ENCODE results near the gene GRID2.
"Not testable (repeated sequence)": the region's sequence is repeated elsewhere in the genome, so short reads cannot be mapped to it uniquely, and the experiment has no call there.

GRID2 gene

GRCh38 chr4:93299118-93299517, 995.4 kb downstream of the GRID2 start:
- no peaks in the 10 kb centered on the region for H3K27me3 ChIP-seq (ENCODE audit: control insufficient read depth, insufficient read depth, low read length)
- H3K4me3 ChIP-seq (ENCODE audit: low read depth, low read length), result no peak overlapping the region
- no peaks in the 10 kb centered on the region for H3K9me3 ChIP-seq (ENCODE audit: control insufficient read depth, insufficient read depth, low read depth, low read length)
- H3K4me1 ChIP-seq (ENCODE audit: control insufficient read depth, insufficient read depth, low read length), result peaks cover 10% of the 10 kb centered on the region
- H3K9ac ChIP-seq (ENCODE audit: low read length), result no peak overlapping the region
- H3K36me3 ChIP-seq (ENCODE audit: control insufficient read depth, insufficient read depth, low read length), result no peaks in the 10 kb centered on the region
- no peak overlapping the region for H3K27ac ChIP-seq (ENCODE audit: low read depth, low read length)

- not testable (repeated sequence) for H3K36me3 ChIP-seq (ENCODE audit: control insufficient read depth, insufficient read depth, low read length); H3K27ac ChIP-seq (ENCODE audit: low read depth, low read length); H3K9ac ChIP-seq (ENCODE audit: low read length); H3K9me3 ChIP-seq (ENCODE audit: control insufficient read depth, insufficient read depth, low read depth, low read length); H3K27me3 ChIP-seq (ENCODE audit: control insufficient read depth, insufficient read depth, low read length); H3K4me3 ChIP-seq (ENCODE audit: low read depth, low read length)
- H3K4me1 ChIP-seq (ENCODE audit: control insufficient read depth, insufficient read depth, low read length), result peaks cover 10% of the 10 kb centered on the region
Observed at GRCh38 chr4:93300780-93301555, 997.2 kb downstream of the GRID2 start.

GRCh38 chr4:93302310-93302709, 998.5 kb downstream of the GRID2 start:
- Histone ChIP-seq H3K36me3 (ENCODE audit: control insufficient read depth, insufficient read depth, low read length) (no peaks in the 10 kb centered on the region), H3K27ac (ENCODE audit: low read depth, low read length) (no peak overlapping the region), H3K27me3 (ENCODE audit: control insufficient read depth, insufficient read depth, low read length) (no peaks in the 10 kb centered on the region), H3K9me3 (ENCODE audit: control insufficient read depth, insufficient read depth, low read depth, low read length) (no peaks in the 10 kb centered on the region), H3K4me1 (ENCODE audit: control insufficient read depth, insufficient read depth, low read length) (peaks cover 10% of the 10 kb centered on the region), H3K9ac (ENCODE audit: low read length) (no peak overlapping the region), H3K4me3 (ENCODE audit: low read depth, low read length) (no peak overlapping the region)

GRCh38 chr4:93303440-93303839, 999.7 kb downstream of the GRID2 start:
- H3K36me3 ChIP-seq (ENCODE audit: control insufficient read depth, insufficient read depth, low read length), result no peaks in the 10 kb centered on the region
- H3K9me3 ChIP-seq (ENCODE audit: control insufficient read depth, insufficient read depth, low read depth, low read length), result no peaks in the 10 kb centered on the region
- H3K4me3 ChIP-seq (ENCODE audit: low read depth, low read length), result no peak overlapping the region
- H3K27me3 ChIP-seq (ENCODE audit: control insufficient read depth, insufficient read depth, low read length), result no peaks in the 10 kb centered on the region
- H3K27ac ChIP-seq (ENCODE audit: low read depth, low read length), result no peak overlapping the region
- peaks cover 8% of the 10 kb centered on the region for H3K4me1 ChIP-seq (ENCODE audit: control insufficient read depth, insufficient read depth, low read length)
- no peak overlapping the region for H3K9ac ChIP-seq (ENCODE audit: low read length)

GRCh38 chr4:93312299-93312698, 1008.5 kb downstream of the GRID2 start:
- Histone ChIP-seq H3K36me3 (ENCODE audit: control insufficient read depth, insufficient read depth, low read length) (no peaks in the 10 kb centered on the region), H3K27me3 (ENCODE audit: control insufficient read depth, insufficient read depth, low read length) (no peaks in the 10 kb centered on the region), H3K4me1 (ENCODE audit: control insufficient read depth, insufficient read depth, low read length) (no peaks in the 10 kb centered on the region), H3K9me3 (ENCODE audit: control insufficient read depth, insufficient read depth, low read depth, low read length) (no peaks in the 10 kb centered on the region), H3K9ac (ENCODE audit: low read length) (no peak overlapping the region), H3K4me3 (ENCODE audit: low read depth, low read length) (no peak overlapping the region), H3K27ac (ENCODE audit: low read depth, low read length) (no peak overlapping the region)

- Histone ChIP-seq H3K9ac (ENCODE audit: low read length) (no peak overlapping the region), H3K27ac (ENCODE audit: low read depth, low read length) (no peak overlapping the region), H3K36me3 (ENCODE audit: control insufficient read depth, insufficient read depth, low read length) (no peaks in the 10 kb centered on the region), H3K4me3 (ENCODE audit: low read depth, low read length) (no peak overlapping the region), H3K4me1 (ENCODE audit: control insufficient read depth, insufficient read depth, low read length) (no peaks in the 10 kb centered on the region), H3K27me3 (ENCODE audit: control insufficient read depth, insufficient read depth, low read length) (no peaks in the 10 kb centered on the region), H3K9me3 (ENCODE audit: control insufficient read depth, insufficient read depth, low read depth, low read length) (no peaks in the 10 kb centered on the region)
Observed at GRCh38 chr4:93313197-93313596, 1009.4 kb downstream of the GRID2 start.

- Histone ChIP-seq H3K27ac (ENCODE audit: low read depth, low read length) (no peak overlapping the region), H3K4me1 (ENCODE audit: control insufficient read depth, insufficient read depth, low read length) (no peaks in the 10 kb centered on the region), H3K4me3 (ENCODE audit: low read depth, low read length) (no peak overlapping the region), H3K9me3 (ENCODE audit: control insufficient read depth, insufficient read depth, low read depth, low read length) (no peaks in the 10 kb centered on the region), H3K36me3 (ENCODE audit: control insufficient read depth, insufficient read depth, low read length) (no peaks in the 10 kb centered on the region), H3K27me3 (ENCODE audit: control insufficient read depth, insufficient read depth, low read length) (no peaks in the 10 kb centered on the region), H3K9ac (ENCODE audit: low read length) (no peak overlapping the region)
Observed at GRCh38 chr4:93317057-93317456, 1013.3 kb downstream of the GRID2 start.

- no peak overlapping the region for H3K27ac ChIP-seq (ENCODE audit: low read depth, low read length)
- H3K4me1 ChIP-seq (ENCODE audit: control insufficient read depth, insufficient read depth, low read length), result no peaks in the 10 kb centered on the region
- no peak overlapping the region for H3K4me3 ChIP-seq (ENCODE audit: low read depth, low read length)
- H3K27me3 ChIP-seq (ENCODE audit: control insufficient read depth, insufficient read depth, low read length), result no peaks in the 10 kb centered on the region
- H3K36me3 ChIP-seq (ENCODE audit: control insufficient read depth, insufficient read depth, low read length), result no peaks in the 10 kb centered on the region
- no peak overlapping the region for H3K9ac ChIP-seq (ENCODE audit: low read length)
- H3K9me3 ChIP-seq (ENCODE audit: control insufficient read depth, insufficient read depth, low read depth, low read length), result no peaks in the 10 kb centered on the region
Observed at GRCh38 chr4:93317561-93317960, 1013.8 kb downstream of the GRID2 start.

GRCh38 chr4:93319041-93319440, 1015.3 kb downstream of the GRID2 start:
- H3K27me3 ChIP-seq (ENCODE audit: control insufficient read depth, insufficient read depth, low read length), result no peaks in the 10 kb centered on the region

GRCh38 chr4:93320356-93320755, 1016.6 kb downstream of the GRID2 start:
- H3K9me3 ChIP-seq (ENCODE audit: control insufficient read depth, insufficient read depth, low read depth, low read length), result no peaks in the 10 kb centered on the region

More at GRCh38 chr4:93319041-93319440, 1015.3 kb downstream of the GRID2 start:
- no peaks in the 10 kb centered on the region for H3K4me1 ChIP-seq (ENCODE audit: control insufficient read depth, insufficient read depth, low read length)
- no peak overlapping the region for H3K27ac ChIP-seq (ENCODE audit: low read depth, low read length)
- H3K9ac ChIP-seq (ENCODE audit: low read length), result no peak overlapping the region
- H3K4me3 ChIP-seq (ENCODE audit: low read depth, low read length), result no peak overlapping the region
- H3K36me3 ChIP-seq (ENCODE audit: control insufficient read depth, insufficient read depth, low read length), result no peaks in the 10 kb centered on the region
- H3K9me3 ChIP-seq (ENCODE audit: control insufficient read depth, insufficient read depth, low read depth, low read length), result no peaks in the 10 kb centered on the region

GRCh38 chr4:93327346-93327745, 1023.6 kb downstream of the GRID2 start:
- no peaks in the 10 kb centered on the region for H3K4me1 ChIP-seq (ENCODE audit: control insufficient read depth, insufficient read depth, low read length)
- H3K27ac ChIP-seq (ENCODE audit: low read depth, low read length), result no peak overlapping the region
- H3K9ac ChIP-seq (ENCODE audit: low read length), result no peak overlapping the region
- H3K36me3 ChIP-seq (ENCODE audit: control insufficient read depth, insufficient read depth, low read length), result no peaks in the 10 kb centered on the region
- no peak overlapping the region for H3K4me3 ChIP-seq (ENCODE audit: low read depth, low read length)
- H3K27me3 ChIP-seq (ENCODE audit: control insufficient read depth, insufficient read depth, low read length), result no peaks in the 10 kb centered on the region
- no peaks in the 10 kb centered on the region for H3K9me3 ChIP-seq (ENCODE audit: control insufficient read depth, insufficient read depth, low read depth, low read length)

More at GRCh38 chr4:93320356-93320755, 1016.6 kb downstream of the GRID2 start:
- Histone ChIP-seq H3K27ac (ENCODE audit: low read depth, low read length) (no peak overlapping the region), H3K4me3 (ENCODE audit: low read depth, low read length) (no peak overlapping the region), H3K4me1 (ENCODE audit: control insufficient read depth, insufficient read depth, low read length) (no peaks in the 10 kb centered on the region), H3K27me3 (ENCODE audit: control insufficient read depth, insufficient read depth, low read length) (no peaks in the 10 kb centered on the region), H3K36me3 (ENCODE audit: control insufficient read depth, insufficient read depth, low read length) (no peaks in the 10 kb centered on the region), H3K9ac (ENCODE audit: low read length) (no peak overlapping the region)
